GM15510 (cell line): Measurements from ENCODE around the gene SELPLG.

Experiments
- POLR2A ChIP-seq: IDR thresholded peaks from 3 replicates; pipeline ENCODE4 v1.6.1; 2011; ENCODE audit warnings: borderline replicate concordance; ENCODE audit not compliant: insufficient read length; ENCODE audit errors: extremely low read depth

Gene SELPLG

GRCh38 chr12:108616941-108617858 is 16.5 kb downstream of the SELPLG start:
- TF ChIP-seq POLR2A = no peak

GRCh38 chr12:108616359-108616758 is 17.3 kb downstream of the SELPLG start:
- no peak for TF ChIP-seq POLR2A

GRCh38 chr12:108615918-108616317 is 17.8 kb downstream of the SELPLG start:
- TF ChIP-seq POLR2A = no peak

GRCh38 chr12:108614639-108615038 is 19.1 kb downstream of the SELPLG start:
- no peak for TF ChIP-seq POLR2A

- no peak for TF ChIP-seq POLR2A
These were observed 19.7 kb downstream of the SELPLG start for GRCh38 chr12:108614041-108614440.

- TF ChIP-seq POLR2A = no peak
These were observed 20.1 kb downstream of the SELPLG start for GRCh38 chr12:108613548-108613947.

GRCh38 chr12:108612788-108613282 is 20.9 kb downstream of the SELPLG start:
- no peak for TF ChIP-seq POLR2A

- TF ChIP-seq POLR2A = no peak
These were observed 21.7 kb downstream of the SELPLG start for GRCh38 chr12:108611884-108612415.

GRCh38 chr12:108610856-108611605 is 22.7 kb downstream of the SELPLG start:
- TF ChIP-seq POLR2A = no peak

- TF ChIP-seq POLR2A = no peak
These were observed 23.3 kb downstream of the SELPLG start for GRCh38 chr12:108610336-108610815.

GRCh38 chr12:108609537-108610335 is 24.0 kb downstream of the SELPLG start:
- TF ChIP-seq POLR2A = no peak

- no peak for TF ChIP-seq POLR2A
These were observed 25.1 kb downstream of the SELPLG start for GRCh38 chr12:108608616-108609015.

GRCh38 chr12:108607981-108608600 is 25.6 kb downstream of the SELPLG start:
- TF ChIP-seq POLR2A = no peak

GRCh38 chr12:108606492-108606891 is 27.2 kb downstream of the SELPLG start:
- no peak for TF ChIP-seq POLR2A
